H7 (cell line): ENCODE data around the gene HSDL2. TPM values are rescaled to one million over a fixed set of nuclear protein-coding genes. Genes with fewer than 3 reads are reported as not detected.
"Not testable (repeated sequence)": the region's sequence is repeated elsewhere in the genome, so short reads cannot be mapped to it uniquely, and the experiment has no call there.

Experiments
- DNase-seq: peaks from one replicate; pipeline ENCODE4 v3.0.0; 2012
- H3K27me3 ChIP-seq: 2 replicates; pipeline ENCODE4 v1.6.0; 2011; ENCODE audit warnings: mild to moderate bottlenecking, low read length; ENCODE audit not compliant: control insufficient read depth, insufficient read depth
- H3K36me3 ChIP-seq: replicated peaks from 2 replicates; pipeline ENCODE4 v1.5.1; 2011; ENCODE audit warnings: low read length; ENCODE audit not compliant: control insufficient read depth, insufficient read depth
- H3K4me3 ChIP-seq: 2 replicates; pipeline ENCODE4 v1.5.1; 2011; ENCODE audit warnings: low read depth, mild to moderate bottlenecking, control low read depth, low read length, moderate library complexity; ENCODE audit not compliant: insufficient read depth
- total RNA-seq: library from RNA; depleted of rRNA; stranded (reverse); fragments of >200 nt; shearing (Covaris generic); gene quantifications from 2 replicates; pipeline ENCODE4 v1.2.3, GENCODE V29; 2014

The HSDL2 gene
- total RNA-seq, 1 experiment from 2014 or later, result 27.6 TPM

DNA sequence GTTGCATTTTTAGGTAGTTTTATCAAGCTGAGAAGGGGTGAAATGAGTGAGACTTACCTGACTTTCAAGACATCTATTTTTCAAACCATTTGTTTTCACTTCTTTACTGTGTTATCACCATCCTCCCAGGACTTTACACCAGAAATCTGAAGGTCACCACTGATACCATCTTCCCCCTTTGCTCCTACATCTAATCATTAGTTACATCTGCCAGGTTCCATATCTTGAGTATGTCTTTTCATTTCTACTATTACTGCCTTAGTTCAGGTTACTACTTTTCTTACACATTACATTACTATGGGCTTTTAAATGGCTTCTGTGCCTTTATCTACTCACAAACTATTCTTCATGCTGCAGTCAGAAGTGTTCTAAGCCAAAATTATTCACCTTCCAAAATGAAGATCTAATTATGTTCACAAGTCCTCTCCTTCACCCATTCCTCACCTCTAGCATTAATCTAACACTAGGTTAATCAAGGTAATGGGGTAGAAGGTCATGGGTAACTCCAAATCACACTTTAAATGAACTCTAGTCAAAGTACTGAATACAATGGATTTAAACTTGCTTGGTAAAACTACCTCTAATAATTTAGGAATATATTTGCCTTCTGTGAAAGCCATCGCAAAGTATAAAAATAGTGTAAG is 2.1 kb upstream of the HSDL2 start:
- H3K36me3 ChIP-seq, result no peaks in the 10 kb centered on the region
- no peaks in the 10 kb centered on the region for H3K27me3 ChIP-seq
- no peak for DNase-seq
- no peak overlapping the region; the same call in 1 of the 2 replicates for H3K4me3 ChIP-seq

DNA sequence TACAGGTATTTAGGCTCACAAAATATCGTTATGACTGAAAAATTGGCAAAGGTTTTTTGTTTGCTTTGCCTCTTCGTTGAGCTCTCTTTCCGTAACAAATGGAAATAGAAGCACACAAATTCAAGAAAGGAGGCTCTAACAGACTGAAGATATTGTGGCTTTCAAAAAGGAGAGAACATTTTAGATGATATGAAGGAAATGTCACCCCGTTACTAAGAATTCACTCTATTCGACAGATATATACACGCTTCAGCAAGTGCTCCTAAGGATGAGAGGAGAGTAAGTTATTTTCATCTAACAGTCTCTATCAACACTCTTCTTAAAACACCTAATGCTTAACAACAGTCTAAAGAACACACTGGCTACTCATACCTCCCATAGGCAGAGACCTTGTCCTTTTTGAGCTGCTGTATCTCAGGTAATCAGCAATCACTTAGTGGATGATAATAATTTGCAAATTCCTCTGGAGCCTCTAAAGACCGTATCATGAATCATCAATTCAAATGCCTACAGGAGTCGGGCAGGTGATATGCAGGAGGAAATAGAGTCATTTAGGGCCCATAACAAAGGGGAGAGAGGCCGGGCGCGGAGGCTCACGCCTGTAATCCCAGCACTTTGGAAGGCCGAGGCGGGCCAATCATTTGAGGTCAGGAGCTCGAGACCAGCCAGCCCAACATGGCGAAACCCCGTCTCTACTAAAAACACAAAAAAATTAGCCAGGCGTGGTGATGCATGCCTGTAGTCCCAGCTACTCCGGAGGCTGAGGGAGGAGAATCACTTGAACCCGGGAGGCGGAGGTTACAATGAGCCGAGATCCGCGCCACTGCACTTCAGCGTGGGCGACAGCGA is 1.4 kb upstream of the HSDL2 start:
- peak overlapping the region; percentile 71 for H3K4me3 ChIP-seq
- DNase-seq, result no peak
- no peaks in the 10 kb centered on the region for H3K36me3 ChIP-seq
- no peaks in the 10 kb centered on the region for H3K27me3 ChIP-seq

DNA sequence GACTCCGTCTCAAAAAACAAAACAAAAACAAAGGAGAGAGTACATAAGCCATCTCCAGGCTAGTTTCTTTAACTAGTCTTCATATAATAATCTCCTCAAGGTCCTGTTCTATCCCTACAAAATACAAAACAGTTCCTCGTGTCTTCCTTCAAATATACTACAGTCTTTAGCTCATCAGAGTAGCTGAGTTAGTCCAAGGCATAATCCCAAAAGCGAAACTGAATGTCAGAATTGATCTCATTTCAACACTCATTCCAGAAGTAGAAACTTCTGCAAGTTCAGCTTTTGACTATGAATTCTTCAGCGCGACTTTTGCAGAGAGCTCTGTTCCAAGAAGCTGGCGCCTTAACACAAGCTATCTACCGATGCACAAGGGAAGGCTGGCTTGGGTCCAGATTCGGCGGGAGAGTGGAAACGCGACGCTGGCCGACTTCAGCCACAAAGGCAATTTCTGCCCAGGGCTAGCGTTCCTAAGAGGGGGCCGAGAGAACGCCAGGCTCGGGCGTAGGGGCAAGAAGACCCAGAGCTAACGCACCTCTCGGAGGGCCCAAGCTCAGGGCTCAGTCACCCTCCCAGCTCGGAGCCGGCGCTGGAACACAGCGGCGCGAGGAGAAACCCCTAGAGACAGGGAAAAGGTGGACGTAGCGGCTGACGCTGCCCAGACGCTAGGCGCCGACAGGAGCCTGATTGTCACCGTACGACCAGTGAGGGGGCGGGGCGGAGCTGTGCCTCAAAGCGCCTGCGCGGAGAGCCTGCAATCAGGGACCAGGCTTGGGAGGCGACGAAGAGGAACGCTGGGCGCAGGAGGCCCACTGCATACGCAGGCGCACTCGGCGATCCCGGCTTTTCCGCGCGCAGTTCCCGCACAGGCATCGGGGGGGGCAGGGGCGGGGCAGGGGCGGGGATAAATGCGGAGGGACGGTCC is 469 bp upstream of the HSDL2 start:
- no peaks in the 10 kb centered on the region for H3K36me3 ChIP-seq
- peak; percentile 98 for DNase-seq
- H3K4me3 ChIP-seq, result peak overlapping the region; percentile 94
- no peaks in the 10 kb centered on the region for H3K27me3 ChIP-seq

DNA sequence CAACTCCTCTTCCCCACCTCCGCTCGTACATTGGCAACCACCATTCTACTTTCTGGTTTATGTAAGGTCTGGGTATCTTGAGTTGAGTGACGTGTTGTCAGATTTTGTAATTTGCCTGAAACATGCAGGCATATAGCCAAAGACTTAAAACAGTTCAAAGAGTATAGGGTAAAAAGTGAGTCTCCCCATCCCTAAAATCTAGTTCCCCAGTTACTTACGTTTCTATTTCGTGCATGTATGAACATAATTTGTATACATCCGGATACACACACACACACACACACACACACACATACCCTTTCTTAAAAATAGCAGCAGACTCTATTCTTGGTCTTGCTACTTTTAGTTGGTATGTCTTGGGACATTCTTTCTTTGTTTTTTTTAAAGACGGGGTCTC is 915 bp downstream of the HSDL2 start:
- Histone ChIP-seq H3K4me3 (peak overlapping the region; percentile 94), H3K36me3 (no peaks in the 10 kb centered on the region), H3K27me3 (no peaks in the 10 kb centered on the region)
- DNase-seq, result peak; percentile 8

DNA sequence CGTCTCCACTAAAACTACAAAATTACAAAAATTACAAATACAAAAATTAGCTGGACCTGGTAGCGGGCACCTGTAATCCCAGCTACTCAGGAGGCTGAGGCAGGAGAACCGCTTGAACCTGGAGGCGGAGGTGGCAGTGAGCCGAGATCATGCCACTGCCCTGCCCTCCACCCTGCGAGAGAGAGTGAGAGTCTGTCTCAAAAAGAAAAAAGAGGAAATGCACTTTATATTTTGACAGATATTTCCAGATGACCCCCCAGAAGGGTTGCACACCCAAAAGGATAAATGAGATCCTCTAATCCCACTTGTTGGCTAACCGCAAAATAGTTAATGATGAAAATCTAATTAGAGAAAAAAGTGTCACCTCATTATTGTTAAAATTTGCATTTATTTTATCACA is 2.2 kb downstream of the HSDL2 start:
- DNase-seq, result no peak
- Histone ChIP-seq H3K4me3 (no peak overlapping the region), H3K36me3 (no peaks in the 10 kb centered on the region), H3K27me3 (no peaks in the 10 kb centered on the region)

DNA sequence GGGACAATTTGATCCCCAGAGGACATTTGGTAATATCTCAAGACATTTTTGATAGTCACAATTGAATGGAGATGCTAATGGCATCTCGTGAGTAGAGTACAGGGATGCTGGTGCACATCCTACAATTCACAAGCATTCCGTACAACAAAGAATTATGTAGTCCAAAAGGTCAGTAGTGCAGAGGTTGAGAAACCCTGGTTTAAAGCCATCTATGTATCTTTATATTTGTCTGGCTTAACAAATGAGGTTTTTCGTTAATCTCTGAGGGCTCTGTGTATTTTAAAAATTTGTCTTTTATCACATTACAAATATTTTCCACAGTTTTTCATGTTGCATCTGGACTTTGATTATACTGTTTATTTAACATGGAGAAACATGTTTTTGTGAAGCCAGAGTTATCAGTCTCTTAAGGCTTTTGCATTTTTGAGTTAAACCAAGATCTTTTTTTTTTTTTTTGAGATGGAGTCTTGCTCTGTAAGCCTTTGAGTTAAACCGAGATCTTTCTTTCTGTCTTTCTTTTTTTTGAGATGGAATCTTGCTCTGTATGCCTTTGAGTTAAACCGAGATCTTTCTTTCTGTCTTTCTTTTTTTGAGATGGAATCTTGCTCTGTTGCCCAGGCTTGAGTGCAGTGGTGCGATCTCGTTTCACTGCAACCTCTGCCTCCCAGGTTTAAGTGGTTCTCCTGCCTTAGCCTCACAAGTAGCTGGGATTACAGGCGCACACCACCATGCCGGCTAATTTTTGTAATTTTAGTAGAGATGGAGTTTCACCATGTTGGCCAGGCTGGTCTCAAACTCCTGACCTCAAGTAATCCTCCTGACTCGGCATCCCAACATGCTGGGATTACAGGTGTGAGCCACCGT is 2.8 kb downstream of the HSDL2 start:
- Histone ChIP-seq H3K27me3 (no peaks in the 10 kb centered on the region), H3K4me3 (no peak overlapping the region), H3K36me3 (no peaks in the 10 kb centered on the region)
- no peak for DNase-seq

DNA sequence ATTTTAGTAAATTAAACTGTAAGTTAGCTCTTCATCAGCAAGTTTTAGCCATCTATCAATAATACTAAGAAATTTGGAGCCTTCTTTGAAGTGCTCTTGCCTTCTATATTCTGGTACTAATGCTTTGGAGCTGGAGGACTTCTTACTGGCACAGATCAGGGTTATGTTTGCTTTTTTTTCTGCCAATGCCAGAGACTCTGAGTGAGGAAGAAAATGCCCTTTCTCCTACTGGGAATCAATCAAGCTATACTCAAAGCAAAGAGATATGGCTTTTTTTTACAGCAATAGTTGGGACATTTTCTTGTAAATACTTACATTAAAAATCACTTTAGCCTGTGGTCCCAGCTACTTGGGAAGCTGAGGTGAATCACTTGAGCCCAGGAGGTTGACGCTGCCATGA is 4.3 kb downstream of the HSDL2 start:
- no peaks in the 10 kb centered on the region for H3K27me3 ChIP-seq
- DNase-seq, result no peak

DNA sequence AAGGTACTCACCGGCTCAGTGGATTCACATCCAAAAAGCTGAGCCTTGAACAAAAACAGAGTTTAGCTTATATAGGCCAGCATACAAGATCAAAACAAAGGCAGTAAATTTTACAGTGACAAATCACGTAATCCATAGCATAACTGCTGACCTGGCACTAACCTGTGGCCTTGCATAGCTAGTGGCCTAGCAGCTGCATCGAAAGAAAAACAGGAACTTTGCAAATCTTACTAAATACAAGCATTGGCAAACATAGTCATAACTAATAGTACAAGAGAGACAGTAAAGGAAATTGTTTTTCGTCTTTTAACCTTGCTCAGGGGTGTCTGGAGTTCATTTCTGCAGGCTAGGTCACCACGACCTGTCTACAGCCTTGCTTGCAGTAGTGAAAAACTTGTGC is 4.8 kb downstream of the HSDL2 start:
- H3K4me3 ChIP-seq, result no peak overlapping the region
- no peaks in the 10 kb centered on the region for H3K27me3 ChIP-seq
- no peak for DNase-seq
- no peaks in the 10 kb centered on the region for H3K36me3 ChIP-seq

More for the DNA sequence above, 4.3 kb downstream of the HSDL2 start:
- no peaks in the 10 kb centered on the region for H3K36me3 ChIP-seq
- H3K4me3 ChIP-seq, result no peak overlapping the region

DNA sequence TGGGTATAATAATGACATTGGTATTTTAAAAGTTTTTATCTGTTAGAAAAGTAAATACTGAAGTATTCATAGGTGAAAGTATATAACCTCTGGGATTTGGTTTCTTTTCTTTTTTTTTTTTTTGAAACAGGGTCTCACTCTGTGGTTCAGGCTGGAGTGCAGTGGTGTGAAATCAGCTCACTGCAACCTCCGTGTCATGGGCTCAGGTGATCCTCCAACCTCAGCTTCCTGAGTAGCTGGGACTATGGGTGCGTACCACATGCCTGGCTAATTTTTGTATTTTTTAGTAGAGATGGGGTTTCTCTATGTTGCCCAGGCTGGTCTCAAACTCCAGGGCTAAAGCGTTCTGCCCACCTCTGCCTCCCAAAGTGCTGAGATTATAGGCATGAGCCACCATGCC is 7.2 kb downstream of the HSDL2 start:
- DNase-seq, result no peak
- Histone ChIP-seq H3K4me3 (no peak overlapping the region), H3K27me3 (no peaks in the 10 kb centered on the region), H3K36me3 (no peaks in the 10 kb centered on the region)

DNA sequence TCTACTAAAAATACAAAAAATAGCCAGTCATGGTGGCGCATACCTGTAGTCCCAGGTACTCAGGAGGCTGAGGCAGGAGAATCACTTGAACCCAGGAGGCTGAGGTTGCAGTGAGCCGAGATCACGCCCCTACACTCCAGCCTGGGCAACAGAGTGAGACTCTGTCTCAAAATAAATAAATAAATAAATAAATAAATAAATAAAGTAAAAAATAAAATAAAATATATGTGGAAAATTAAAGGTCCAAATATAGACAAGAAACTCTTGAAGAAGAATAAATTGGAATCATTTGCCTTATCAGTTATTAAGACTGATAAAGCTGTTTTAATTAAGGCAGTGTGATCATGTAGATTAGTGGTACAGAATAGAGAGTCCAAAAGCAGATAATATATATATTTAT is 10.0 kb downstream of the HSDL2 start:
- H3K27me3 ChIP-seq, H3K36me3 ChIP-seq, H3K4me3 ChIP-seq, DNase-seq: not testable (repeated sequence)

DNA sequence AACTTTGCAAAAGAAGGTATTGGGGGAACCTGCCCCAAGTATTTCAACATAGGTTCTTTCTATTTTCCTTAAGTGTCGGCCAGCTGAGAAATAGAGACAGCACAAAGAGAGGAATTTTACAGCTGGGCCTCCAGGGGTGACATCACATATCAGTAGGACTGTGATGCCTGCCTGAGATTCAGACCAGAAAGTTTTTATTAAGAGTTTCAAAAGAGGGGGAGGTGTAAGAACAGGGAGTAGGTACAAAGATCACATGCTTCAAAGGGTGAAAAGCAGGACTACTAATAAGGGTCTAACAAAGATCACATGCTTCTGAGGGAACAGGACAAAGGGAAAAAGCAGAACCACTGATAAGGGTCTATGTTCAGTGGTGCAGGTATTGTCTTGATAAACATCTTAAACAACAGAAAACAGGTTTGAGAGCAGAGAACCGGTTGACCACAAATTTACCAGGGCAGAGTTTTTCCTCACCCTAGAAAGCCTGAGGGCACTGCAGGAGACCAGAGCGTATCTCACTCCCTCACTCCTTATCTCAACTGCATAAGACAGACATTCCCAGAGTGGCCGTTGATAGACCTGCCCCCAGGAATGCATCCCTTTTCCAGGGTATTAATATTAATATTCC is 12.1 kb downstream of the HSDL2 start:
- not testable (repeated sequence) for H3K4me3 ChIP-seq, H3K27me3 ChIP-seq, H3K36me3 ChIP-seq, DNase-seq

DNA sequence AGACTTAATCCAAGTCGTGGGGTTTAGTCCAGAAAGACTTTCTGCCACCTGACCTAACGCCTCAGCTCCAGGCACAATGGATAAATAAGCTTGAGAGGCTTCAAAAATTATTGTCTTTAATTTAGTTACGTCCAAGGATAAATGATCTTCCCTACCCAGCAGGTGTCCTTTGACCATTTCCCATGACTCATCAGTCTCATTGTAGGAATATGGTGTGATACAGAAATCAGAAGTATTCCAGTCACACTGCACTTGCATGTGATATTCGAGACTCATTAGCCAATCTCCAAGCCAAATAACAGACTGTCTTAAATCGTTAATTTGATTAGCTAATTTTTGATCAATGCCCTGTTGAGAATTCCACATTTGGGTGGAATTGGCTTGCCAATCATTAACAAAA is 13.2 kb downstream of the HSDL2 start:
- DNase-seq, H3K4me3 ChIP-seq, H3K36me3 ChIP-seq: not testable (repeated sequence)

DNA sequence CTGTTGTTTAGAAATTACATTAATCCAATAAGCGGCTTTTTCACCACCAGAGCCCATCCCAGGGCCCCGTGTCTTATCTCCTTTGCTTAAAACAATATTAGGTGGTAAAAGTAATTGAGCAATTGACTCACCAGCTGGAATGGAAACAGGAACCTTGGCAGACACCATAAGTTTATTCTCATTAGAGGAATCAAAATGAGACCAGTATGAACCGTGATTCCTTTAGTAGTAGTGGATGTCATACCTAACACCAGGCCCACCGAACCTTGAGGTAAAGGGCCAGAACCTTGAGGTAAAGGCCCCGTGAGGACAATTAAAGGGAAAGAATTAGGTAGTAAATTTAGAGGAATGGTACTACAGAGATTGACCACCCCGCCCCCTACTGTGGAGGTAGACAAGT is 16.5 kb downstream of the HSDL2 start:
- no peak overlapping the region for H3K4me3 ChIP-seq
- H3K27me3 ChIP-seq, result no peaks in the 10 kb centered on the region
- DNase-seq, result no peak
- H3K36me3 ChIP-seq, result no peaks in the 10 kb centered on the region

More for the DNA sequence above, 13.2 kb downstream of the HSDL2 start:
- not testable (repeated sequence) for H3K27me3 ChIP-seq
